ENCODE results near the gene IPCEF1. TPM values are rescaled to one million over a fixed set of nuclear protein-coding genes. Genes with fewer than 3 reads are reported as not detected.

Gene IPCEF1
- total and polyA plus RNA-seq, 2 donors (not counting 1 experiment from before 2014, with no cell fraction given): 0.03 to 0.33 TPM

- no peak for TF ChIP-seq EZH2 (IDR thresholded peaks at IDR 0.05; ENCODE audit: low read length, missing control alignments)
- no peak for TF ChIP-seq CTCF (conservative IDR thresholded peaks at IDR 0.05 in 1 of 2, IDR thresholded peaks at IDR 0.05 in 1 of 2; ENCODE audit: low read depth in 1 of 2, low read length in 2 of 2)
- Histone ChIP-seq H3K4me1 (ENCODE audit: control insufficient read depth, extremely low read depth, insufficient read depth, low read length) (no peaks in the 10 kb centered on the region), H4K20me1 (ENCODE audit: control insufficient read depth, extremely low read depth, insufficient read depth, low read length) (no peaks in the 10 kb centered on the region), H3K27ac (ENCODE audit: insufficient read depth, low read length) (no peak overlapping the region), H3K9me3 (ENCODE audit: control insufficient read depth, insufficient read depth, low read depth, low read length) (no peaks in the 10 kb centered on the region), H3K4me3 (replicated peaks in 1 of 4; ENCODE audit: control extremely low read depth in 1 of 4, insufficient read depth in 1 of 4, low read depth in 3 of 4, low read length in 4 of 4) (no peak overlapping the region), H3K4me2 (ENCODE audit: extremely low read depth, insufficient read depth, low read length) (no peak overlapping the region), H3K9ac (ENCODE audit: insufficient read depth, low read length) (no peak overlapping the region), H3K79me2 (ENCODE audit: control insufficient read depth, insufficient read depth, low read length) (no peaks in the 10 kb centered on the region), H3K27me3 (ENCODE audit: control insufficient read depth, insufficient read depth, low read length) (no peaks in the 10 kb centered on the region), H2AFZ (ENCODE audit: low read length) (no peak overlapping the region), H3K36me3 (ENCODE audit: control insufficient read depth, insufficient read depth, low read length) (no peaks in the 10 kb centered on the region)
- DNase-seq (ENCODE audit: low read depth in 2 of 2): no peak
These were observed 105.5 kb downstream of the IPCEF1 start for GRCh38 chr6:154251116-154251515.

GRCh38 chr6:154249499-154250298 is 106.9 kb downstream of the IPCEF1 start:
- Histone ChIP-seq H3K4me3 (replicated peaks in 1 of 4; ENCODE audit: control extremely low read depth in 1 of 4, insufficient read depth in 1 of 4, low read depth in 3 of 4, low read length in 4 of 4) (no peak overlapping the region), H3K9ac (ENCODE audit: insufficient read depth, low read length) (no peak overlapping the region), H3K79me2 (ENCODE audit: control insufficient read depth, insufficient read depth, low read length) (no peaks in the 10 kb centered on the region), H3K9me3 (ENCODE audit: control insufficient read depth, insufficient read depth, low read depth, low read length) (no peaks in the 10 kb centered on the region), H2AFZ (ENCODE audit: low read length) (no peak overlapping the region), H3K4me1 (ENCODE audit: control insufficient read depth, extremely low read depth, insufficient read depth, low read length) (no peaks in the 10 kb centered on the region), H3K4me2 (ENCODE audit: extremely low read depth, insufficient read depth, low read length) (no peak overlapping the region), H3K36me3 (ENCODE audit: control insufficient read depth, insufficient read depth, low read length) (no peaks in the 10 kb centered on the region), H4K20me1 (ENCODE audit: control insufficient read depth, extremely low read depth, insufficient read depth, low read length) (no peaks in the 10 kb centered on the region), H3K27ac (ENCODE audit: insufficient read depth, low read length) (no peak overlapping the region), H3K27me3 (ENCODE audit: control insufficient read depth, insufficient read depth, low read length) (no peaks in the 10 kb centered on the region)
- no peak for DNase-seq (ENCODE audit: low read depth in 2 of 2)
- TF ChIP-seq EZH2 (IDR thresholded peaks at IDR 0.05; ENCODE audit: low read length, missing control alignments): no peak
- TF ChIP-seq CTCF (conservative IDR thresholded peaks at IDR 0.05 in 1 of 2, IDR thresholded peaks at IDR 0.05 in 1 of 2; ENCODE audit: low read depth in 1 of 2, low read length in 2 of 2): no peak

- no peaks in the 10 kb centered on the region for H3K27me3 ChIP-seq (ENCODE audit: control insufficient read depth, insufficient read depth, low read length)
- no peaks in the 10 kb centered on the region for H4K20me1 ChIP-seq (ENCODE audit: control insufficient read depth, extremely low read depth, insufficient read depth, low read length)
- no peaks in the 10 kb centered on the region for H3K36me3 ChIP-seq (ENCODE audit: control insufficient read depth, insufficient read depth, low read length)
- TF ChIP-seq EZH2 (IDR thresholded peaks at IDR 0.05; ENCODE audit: low read length, missing control alignments) (no peak), CTCF (conservative IDR thresholded peaks at IDR 0.05 in 1 of 2, IDR thresholded peaks at IDR 0.05 in 1 of 2; ENCODE audit: low read depth in 1 of 2, low read length in 2 of 2) (no peak)
- H3K4me1 ChIP-seq (ENCODE audit: control insufficient read depth, extremely low read depth, insufficient read depth, low read length): no peaks in the 10 kb centered on the region
- no peaks in the 10 kb centered on the region for H3K79me2 ChIP-seq (ENCODE audit: control insufficient read depth, insufficient read depth, low read length)
- H3K4me2 ChIP-seq (ENCODE audit: extremely low read depth, insufficient read depth, low read length): no peak overlapping the region
- H3K27ac ChIP-seq (ENCODE audit: insufficient read depth, low read length): no peak overlapping the region
- no peaks in the 10 kb centered on the region for H3K9me3 ChIP-seq (ENCODE audit: control insufficient read depth, insufficient read depth, low read depth, low read length)
- H3K4me3 ChIP-seq (replicated peaks in 1 of 4; ENCODE audit: control extremely low read depth in 1 of 4, insufficient read depth in 1 of 4, low read depth in 3 of 4, low read length in 4 of 4): peak overlapping the region in 1 of 4 experiments; percentile 14
- H2AFZ ChIP-seq (ENCODE audit: low read length): no peak overlapping the region
- no peak for DNase-seq (ENCODE audit: low read depth in 2 of 2)
- no peak overlapping the region for H3K9ac ChIP-seq (ENCODE audit: insufficient read depth, low read length)
These were observed 109.3 kb downstream of the IPCEF1 start for GRCh38 chr6:154247119-154247861.

All from fibroblast of lung (primary cell).